Measurements from ENCODE around the gene ZGLP1. TPM values are rescaled to one million over a fixed set of nuclear protein-coding genes. Genes with fewer than 3 reads are reported as not detected.

The ZGLP1 gene
- total and polyA plus RNA-seq, 2 of the 13 experiments (the other 11 are each of a cell fraction or from before 2014, with no cell fraction given): 2.4 to 3.0 TPM

DNA sequence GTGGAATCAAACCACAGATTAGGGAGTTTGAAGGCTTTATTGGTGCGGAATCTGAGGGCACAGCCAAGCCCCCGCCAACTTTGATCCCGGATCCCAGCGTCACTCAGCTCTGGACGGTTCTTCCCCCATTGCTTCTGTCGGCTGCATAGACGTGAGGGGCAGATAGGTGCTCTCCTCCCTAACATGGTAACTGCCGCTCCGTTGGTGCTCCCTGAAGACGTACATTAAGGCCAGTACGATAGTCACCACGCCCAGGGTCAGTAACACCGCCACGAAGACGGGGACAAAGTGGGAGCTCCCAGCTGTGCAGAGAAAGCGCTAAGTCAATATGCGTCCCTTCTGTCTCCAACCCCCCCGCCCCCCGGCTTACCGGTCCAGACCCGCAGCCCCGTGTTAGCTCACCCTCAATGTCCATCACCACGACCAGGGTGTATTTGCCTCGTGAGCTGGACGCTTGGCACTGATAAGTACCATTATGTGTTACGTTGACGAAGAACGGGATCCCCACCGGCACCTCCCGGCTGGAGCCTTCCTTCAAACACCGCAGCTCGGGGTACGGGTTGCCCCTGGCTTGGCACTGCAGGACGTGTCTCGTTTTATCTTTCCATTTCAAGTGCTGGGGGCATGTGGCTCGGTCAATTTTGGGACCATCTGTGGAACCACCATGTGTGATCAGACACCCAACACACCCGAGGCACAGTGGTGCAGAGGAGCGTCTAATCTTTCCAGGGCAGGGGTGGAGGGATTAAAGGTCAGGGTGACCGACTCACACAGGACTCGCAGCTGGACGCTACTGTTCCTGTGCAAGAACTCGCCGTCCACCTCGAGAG, 24.4 kb upstream of the ZGLP1 start (continued):
- TF ChIP-seq THAP9 (CRISPR knock-in tag; IDR thresholded peaks at IDR 0.05; ENCODE audit: borderline replicate concordance) (peak; percentile 8; the same call in 1 of the 2 replicates), THAP7 (CRISPR knock-in tag; IDR thresholded peaks at IDR 0.05) (0 out of 2 replicates have a peak, but pooled peaks have one; percentile 31), PAXIP1 (CRISPR knock-in tag; conservative IDR thresholded peaks at IDR 0.05) (0 out of 2 replicates have a peak, but pooled peaks have one; percentile 16), ZNF557 (CRISPR knock-in tag; IDR thresholded peaks at IDR 0.05) (0 out of 2 replicates have a peak, but pooled peaks have one; percentile 49)

All from HepG2 (cell line).